Tibial nerve (tissue), 3 donors: Measurements from ENCODE around the gene GMDS.

Experiments used
- POLR2A ChIP-seq, 2 donors: fragments of 450-650 bp; IDR thresholded peaks; one replicate each; pipeline ENCODE4 v1.6.1; 2017; ENCODE audit warnings: antibody characterized with exemption in 2 of 2, mild to moderate bottlenecking in 2 of 2, moderate library complexity in 2 of 2
- TF ChIP-seq, protein P1 (sequence below), 5 experiments: fragments of 200-600 bp in 3 of 5; fragments of 450-650 bp in 2 of 5; sonication (generic) in 3 of 5; IDR thresholded peaks; one replicate each; pipeline ENCODE4 v1.5.1; 2016 to 2019; ENCODE audit warnings: antibody characterized with exemption in 5 of 5, mild to moderate bottlenecking in 3 of 5, moderate library complexity in 2 of 5

DNA sequence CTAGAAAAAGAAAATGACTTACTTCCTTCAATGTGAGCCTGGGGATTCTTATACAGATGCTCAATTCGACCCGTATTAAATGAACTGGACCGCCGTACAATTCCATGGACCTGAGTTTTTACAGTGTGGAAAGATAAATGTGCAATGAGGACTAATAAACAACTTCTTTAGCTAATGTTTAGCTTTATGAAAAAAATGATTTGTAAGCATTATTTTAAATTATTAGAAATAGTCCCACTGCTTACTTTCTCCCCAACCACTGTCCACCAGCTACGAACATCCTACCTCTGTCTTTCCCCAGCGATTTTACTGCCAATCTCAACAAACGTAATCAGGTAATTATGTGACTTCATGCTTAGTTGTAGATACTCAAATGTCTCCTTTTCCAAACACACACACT, 128.0 kb downstream of the GMDS start:
- TF ChIP-seq, protein P1, sequence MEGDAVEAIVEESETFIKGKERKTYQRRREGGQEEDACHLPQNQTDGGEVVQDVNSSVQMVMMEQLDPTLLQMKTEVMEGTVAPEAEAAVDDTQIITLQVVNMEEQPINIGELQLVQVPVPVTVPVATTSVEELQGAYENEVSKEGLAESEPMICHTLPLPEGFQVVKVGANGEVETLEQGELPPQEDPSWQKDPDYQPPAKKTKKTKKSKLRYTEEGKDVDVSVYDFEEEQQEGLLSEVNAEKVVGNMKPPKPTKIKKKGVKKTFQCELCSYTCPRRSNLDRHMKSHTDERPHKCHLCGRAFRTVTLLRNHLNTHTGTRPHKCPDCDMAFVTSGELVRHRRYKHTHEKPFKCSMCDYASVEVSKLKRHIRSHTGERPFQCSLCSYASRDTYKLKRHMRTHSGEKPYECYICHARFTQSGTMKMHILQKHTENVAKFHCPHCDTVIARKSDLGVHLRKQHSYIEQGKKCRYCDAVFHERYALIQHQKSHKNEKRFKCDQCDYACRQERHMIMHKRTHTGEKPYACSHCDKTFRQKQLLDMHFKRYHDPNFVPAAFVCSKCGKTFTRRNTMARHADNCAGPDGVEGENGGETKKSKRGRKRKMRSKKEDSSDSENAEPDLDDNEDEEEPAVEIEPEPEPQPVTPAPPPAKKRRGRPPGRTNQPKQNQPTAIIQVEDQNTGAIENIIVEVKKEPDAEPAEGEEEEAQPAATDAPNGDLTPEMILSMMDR (IDR thresholded peaks at IDR 0.05) = no peak
- TF ChIP-seq POLR2A (IDR thresholded peaks at IDR 0.05) = no peak
